ENCODE measurements around the gene LIMS1. TPM values are rescaled to one million over a fixed set of nuclear protein-coding genes. Genes with fewer than 3 reads are reported as not detected.
"Not testable (repeated sequence)": the region's sequence is repeated elsewhere in the genome, so short reads cannot be mapped to it uniquely, and the experiment has no call there.

LIMS1 gene
- total RNA-seq, 2 donors from 2014 or later, result 34.1 to 50.3 TPM

GRCh38 chr2:108635630-108636354 lies 101.5 kb downstream of the LIMS1 start:
- Histone ChIP-seq H3K27ac (peak overlapping the region; percentile 19), H3K9me3 (no peaks in the 10 kb centered on the region), H3K4me3 (no peak overlapping the region), H3K36me3 (no peaks in the 10 kb centered on the region), H3K4me1 (peaks cover 8% of the 10 kb centered on the region), H3K27me3 (no peaks in the 10 kb centered on the region), H3K9ac (ENCODE audit: low read depth in 2 of 2, low read length in 2 of 2) (no peak overlapping the region)
- no peak for TF ChIP-seq CTCF (IDR thresholded peaks at IDR 0.05)
- intact Hi-C loops (cut with DNase I), result loop anchor here (5.0 kb wide), 1 partner anchor 48 kb away; no protein-coding TSS in a partner anchor
- DNase-seq, result peak; percentile 11

GRCh38 chr2:108637304-108637669 lies 103.0 kb downstream of the LIMS1 start:
- Histone ChIP-seq H3K4me3 (no peak overlapping the region), H3K27me3 (no peaks in the 10 kb centered on the region), H3K4me1 (peaks cover 8% of the 10 kb centered on the region), H3K36me3 (no peaks in the 10 kb centered on the region), H3K9ac (ENCODE audit: low read depth in 2 of 2, low read length in 2 of 2) (no peak overlapping the region), H3K9me3 (no peaks in the 10 kb centered on the region), H3K27ac (no peak overlapping the region)
- intact Hi-C loops (cut with DNase I), result loop anchor here (5.0 kb wide), 1 partner anchor 50 kb away; no protein-coding TSS in a partner anchor
- no peak for TF ChIP-seq CTCF (IDR thresholded peaks at IDR 0.05)
- peak; percentile 18 for DNase-seq

- intact Hi-C loops (cut with DNase I), result no loop called here
- DNase-seq, result no peak
- peaks cover 5% of the 10 kb centered on the region for H3K4me1 ChIP-seq
Measured at GRCh38 chr2:108640731-108641130, 106.5 kb downstream of the LIMS1 start.

GRCh38 chr2:108641756-108642155 lies 107.5 kb downstream of the LIMS1 start:
- no peak for DNase-seq
- no peaks in the 10 kb centered on the region for H3K4me1 ChIP-seq
- no peaks in the 10 kb centered on the region for H3K27me3 ChIP-seq
- H3K27ac ChIP-seq, result no peak overlapping the region
- TF ChIP-seq CTCF (IDR thresholded peaks at IDR 0.05), result no peak
- H3K4me3 ChIP-seq, result no peak overlapping the region
- no peaks in the 10 kb centered on the region for H3K9me3 ChIP-seq
- intact Hi-C loops (cut with DNase I), result no loop called here
- no peaks in the 10 kb centered on the region for H3K36me3 ChIP-seq
- H3K9ac ChIP-seq (ENCODE audit: low read depth in 2 of 2, low read length in 2 of 2), result no peak overlapping the region

More at GRCh38 chr2:108640731-108641130, 106.5 kb downstream of the LIMS1 start:
- no peak overlapping the region for H3K9ac ChIP-seq (ENCODE audit: low read depth in 2 of 2, low read length in 2 of 2)
- H3K27me3 ChIP-seq, result no peaks in the 10 kb centered on the region
- H3K4me3 ChIP-seq, result no peak overlapping the region
- H3K27ac ChIP-seq, result no peak overlapping the region
- no peaks in the 10 kb centered on the region for H3K9me3 ChIP-seq
- TF ChIP-seq CTCF (IDR thresholded peaks at IDR 0.05), result no peak
- H3K36me3 ChIP-seq, result no peaks in the 10 kb centered on the region

GRCh38 chr2:108643261-108643849 lies 109.1 kb downstream of the LIMS1 start:
- Histone ChIP-seq H3K27me3 (no peaks in the 10 kb centered on the region), H3K36me3 (no peaks in the 10 kb centered on the region), H3K9me3 (no peaks in the 10 kb centered on the region), H3K4me3 (no peak overlapping the region), H3K4me1 (no peaks in the 10 kb centered on the region), H3K9ac (ENCODE audit: low read depth in 2 of 2, low read length in 2 of 2) (no peak overlapping the region), H3K27ac (no peak overlapping the region)
- no peak for TF ChIP-seq CTCF (IDR thresholded peaks at IDR 0.05)
- DNase-seq, result no peak
- intact Hi-C loops (cut with DNase I), result no loop called here

- H3K4me1 ChIP-seq; H3K9ac ChIP-seq (ENCODE audit: low read depth in 2 of 2, low read length in 2 of 2); H3K27me3 ChIP-seq; intact Hi-C loops (cut with DNase I); H3K9me3 ChIP-seq; H3K36me3 ChIP-seq; H3K4me3 ChIP-seq; H3K27ac ChIP-seq; DNase-seq: not testable (repeated sequence)
Measured at GRCh38 chr2:108643862-108644261, 109.6 kb downstream of the LIMS1 start.

GRCh38 chr2:108644446-108644845 lies 110.2 kb downstream of the LIMS1 start:
- H3K27ac ChIP-seq; DNase-seq; H3K4me3 ChIP-seq; intact Hi-C loops (cut with DNase I); H3K27me3 ChIP-seq; H3K9ac ChIP-seq (ENCODE audit: low read depth in 2 of 2, low read length in 2 of 2); H3K36me3 ChIP-seq; H3K4me1 ChIP-seq; H3K9me3 ChIP-seq: not testable (repeated sequence)

GRCh38 chr2:108648796-108649195 lies 114.5 kb downstream of the LIMS1 start:
- H3K9ac ChIP-seq (ENCODE audit: low read depth in 2 of 2, low read length in 2 of 2); intact Hi-C loops (cut with DNase I); H3K4me1 ChIP-seq; H3K9me3 ChIP-seq; H3K4me3 ChIP-seq; H3K27me3 ChIP-seq; H3K27ac ChIP-seq; DNase-seq; H3K36me3 ChIP-seq: not testable (repeated sequence)

All from colonic mucosa (tissue), 4 donors.